PC-9 (cell line): ENCODE measurements around the gene CDH13. TPM values are rescaled to one million over a fixed set of nuclear protein-coding genes. Genes with fewer than 3 reads are reported as not detected.

Experiments used
- BruUV-seq: library from RNA; stranded (reverse); fragments of 400-500 nt; replicated peaks from 2 replicates; lab custom pipeline; 2021; lab: Mats Ljungman, UMichigan
- CTCF ChIA-PET: fragments of 300-600 bp; sonication (Branson Sonifier 250); formaldehyde crosslinking; loops from one replicate; lab custom pipeline; 2022; ENCODE audit warnings: antibody characterized with exemption; lab: Charles Lee
- POLR2A ChIA-PET: fragments of 300-600 bp; sonication (Branson Sonifier 250); formaldehyde crosslinking; loops from one replicate; lab custom pipeline; 2022; ENCODE audit warnings: antibody characterized with exemption; ENCODE audit not compliant: unreplicated experiment; lab: Charles Lee
- DNase-seq, 2 experiments: peaks; one replicate each; pipeline versions ENCODE4 v3.0.0 to v3.0.0-alpha.2; 2015 to 2022; ENCODE audit warnings: mixed read lengths in 1 of 2
- H2AFZ ChIP-seq: fragments of 200-600 bp; sonication (generic); 2 replicates; pipeline ENCODE4 v1.8.1; 2017; ENCODE audit warnings: antibody characterized with exemption
- H3F3A ChIP-seq: fragments of 200-600 bp; sonication (generic); 2 replicates; pipeline ENCODE4 v1.8.1; 2017; ENCODE audit warnings: antibody characterized with exemption, mild to moderate bottlenecking, low read depth; ENCODE audit not compliant: insufficient read depth
- H3K27ac ChIP-seq: fragments of 200-600 bp; sonication (generic); 2 replicates; pipeline ENCODE4 v1.6.1; 2016; ENCODE audit warnings: mixed run types
- H3K27me3 ChIP-seq: fragments of 200-600 bp; sonication (generic); 2 replicates; pipeline ENCODE4 v1.6.1; 2016; ENCODE audit warnings: low read depth, mixed run types; ENCODE audit not compliant: insufficient read depth
- H3K36me3 ChIP-seq: fragments of 200-600 bp; sonication (generic); 2 replicates; pipeline ENCODE4 v1.6.1; 2016; ENCODE audit warnings: low read depth, mixed run types
- H3K4me1 ChIP-seq: fragments of 200-600 bp; sonication (generic); replicated peaks from 2 replicates; pipeline ENCODE4 v1.6.1; 2016; ENCODE audit warnings: mixed run types; ENCODE audit not compliant: insufficient read depth
- H3K4me2 ChIP-seq: fragments of 200-600 bp; sonication (generic); 2 replicates; pipeline ENCODE4 v1.6.1; 2017; ENCODE audit warnings: mixed run types
- H3K4me3 ChIP-seq: fragments of 200-600 bp; sonication (generic); 2 replicates; pipeline ENCODE4 v1.6.1; 2016; ENCODE audit warnings: mixed run types
- H3K79me2 ChIP-seq: fragments of 200-600 bp; sonication (generic); 2 replicates; pipeline ENCODE4 v1.6.1; 2017; ENCODE audit warnings: low read depth, mixed run types
- H3K9me2 ChIP-seq: fragments of 200-600 bp; sonication (generic); 2 replicates; pipeline ENCODE4 v1.8.1; 2017; ENCODE audit warnings: mild to moderate bottlenecking; ENCODE audit not compliant: insufficient read depth
- H3K9me3 ChIP-seq: fragments of 200-600 bp; sonication (generic); 2 replicates; pipeline ENCODE4 v1.8.1; 2016; ENCODE audit warnings: low read depth; ENCODE audit not compliant: insufficient read depth
- H4K20me1 ChIP-seq: fragments of 200-600 bp; sonication (generic); 2 replicates; pipeline ENCODE4 v1.8.1; 2017; ENCODE audit not compliant: insufficient read depth
- EZH2 ChIP-seq: fragments of 200-600 bp; sonication (generic); IDR thresholded peaks from 2 replicates; pipeline ENCODE4 v1.8.0; 2017; ENCODE audit warnings: antibody characterized with exemption, low read depth
- intact Hi-C: fragments of 100-400 bp; cut with micrococcal nuclease; formaldehyde crosslinking; loops from one replicate; pipeline ENCODE4 v1.10.0; 2022; ENCODE audit not compliant: unreplicated experiment
- total RNA-seq: library from RNA; stranded (reverse); gene quantifications from 2 replicates; pipeline ENCODE4 v1.2.3, GENCODE V29; 2021
- TF ChIP-seq, protein P1 (sequence below): fragments of 200-600 bp; sonication (generic); conservative IDR thresholded peaks from 2 replicates; pipeline ENCODE4 v1.6.1; 2017; ENCODE audit warnings: mixed run types, antibody characterized with exemption, mild to moderate bottlenecking, moderate library complexity

The CDH13 gene
- total RNA-seq, 1 experiment from 2014 or later, result 0.24 TPM

DNA sequence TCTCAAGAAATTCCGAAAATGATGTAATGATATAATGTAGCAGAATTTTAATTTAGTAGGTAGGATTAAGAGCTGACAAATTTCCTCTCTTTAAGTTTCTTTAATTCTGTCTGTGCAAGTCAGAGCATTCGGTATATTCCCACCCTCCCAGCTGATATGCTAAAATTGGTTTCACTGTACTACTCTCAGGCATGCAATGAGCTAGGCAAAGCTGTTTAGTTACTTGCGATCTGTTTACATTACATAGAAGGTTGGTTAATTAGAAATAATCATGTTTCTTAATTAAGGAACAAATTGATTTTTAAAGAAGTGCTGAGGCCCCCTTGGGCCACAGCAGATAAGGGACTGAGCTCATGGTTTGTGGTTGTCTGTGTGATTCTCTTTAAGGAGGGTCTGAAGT lies 748.2 kb downstream of the CDH13 start:
- Histone ChIP-seq H3K36me3 (no peaks in the 10 kb centered on the region), H3K4me3 (no peak overlapping the region), H3K4me2 (no peak overlapping the region), H3K4me1 (no peaks in the 10 kb centered on the region), H3K9me2 (no peaks in the 10 kb centered on the region), H3K79me2 (no peaks in the 10 kb centered on the region), H2AFZ (no peak overlapping the region), H4K20me1 (no peaks in the 10 kb centered on the region), H3F3A (no peaks in the 10 kb centered on the region), H3K9me3 (no peaks in the 10 kb centered on the region), H3K27ac (no peak overlapping the region), H3K27me3 (peaks cover 6% of the 10 kb centered on the region; the same call in 1 of the 2 replicates)
- TF ChIP-seq, protein P1, sequence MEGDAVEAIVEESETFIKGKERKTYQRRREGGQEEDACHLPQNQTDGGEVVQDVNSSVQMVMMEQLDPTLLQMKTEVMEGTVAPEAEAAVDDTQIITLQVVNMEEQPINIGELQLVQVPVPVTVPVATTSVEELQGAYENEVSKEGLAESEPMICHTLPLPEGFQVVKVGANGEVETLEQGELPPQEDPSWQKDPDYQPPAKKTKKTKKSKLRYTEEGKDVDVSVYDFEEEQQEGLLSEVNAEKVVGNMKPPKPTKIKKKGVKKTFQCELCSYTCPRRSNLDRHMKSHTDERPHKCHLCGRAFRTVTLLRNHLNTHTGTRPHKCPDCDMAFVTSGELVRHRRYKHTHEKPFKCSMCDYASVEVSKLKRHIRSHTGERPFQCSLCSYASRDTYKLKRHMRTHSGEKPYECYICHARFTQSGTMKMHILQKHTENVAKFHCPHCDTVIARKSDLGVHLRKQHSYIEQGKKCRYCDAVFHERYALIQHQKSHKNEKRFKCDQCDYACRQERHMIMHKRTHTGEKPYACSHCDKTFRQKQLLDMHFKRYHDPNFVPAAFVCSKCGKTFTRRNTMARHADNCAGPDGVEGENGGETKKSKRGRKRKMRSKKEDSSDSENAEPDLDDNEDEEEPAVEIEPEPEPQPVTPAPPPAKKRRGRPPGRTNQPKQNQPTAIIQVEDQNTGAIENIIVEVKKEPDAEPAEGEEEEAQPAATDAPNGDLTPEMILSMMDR, result no peak
- no peak for TF ChIP-seq EZH2
- CTCF ChIA-PET, result no interaction called here
- no TSS peak for BruUV-seq
- POLR2A ChIA-PET, result no interaction called here
- no peak for DNase-seq
- intact Hi-C loops, result no loop called here

DNA sequence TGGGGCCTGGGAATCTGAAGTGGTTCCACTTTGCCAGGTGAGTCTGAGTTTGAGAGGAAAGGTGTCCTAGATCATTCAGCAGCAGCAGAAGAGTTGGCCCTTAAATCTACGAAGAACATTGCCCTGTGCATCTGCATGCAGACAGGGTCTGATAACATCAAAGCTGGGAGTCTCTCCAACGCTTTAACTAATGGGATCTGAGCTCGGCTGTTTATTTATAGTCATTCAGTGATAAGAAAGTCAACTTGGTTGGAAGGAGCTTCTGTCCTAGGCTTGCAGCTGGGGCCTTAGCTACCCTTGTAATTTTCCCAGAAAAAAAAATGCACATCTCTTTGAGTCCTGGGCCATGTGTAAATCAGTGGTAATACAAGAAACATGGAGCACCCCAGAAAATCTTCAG lies 763.0 kb downstream of the CDH13 start:
- Histone ChIP-seq H3K79me2 (no peaks in the 10 kb centered on the region), H3K4me3 (no peak overlapping the region), H3K9me3 (no peaks in the 10 kb centered on the region), H3K9me2 (no peaks in the 10 kb centered on the region; the same call in 1 of the 2 replicates), H4K20me1 (no peaks in the 10 kb centered on the region), H3K27ac (no peak overlapping the region), H3K4me2 (no peak overlapping the region), H3K27me3 (peaks cover 16% of the 10 kb centered on the region; the same call in 1 of the 2 replicates), H3F3A (no peaks in the 10 kb centered on the region), H2AFZ (no peak overlapping the region), H3K4me1 (no peaks in the 10 kb centered on the region), H3K36me3 (no peaks in the 10 kb centered on the region)
- ChIA-PET CTCF (no interaction called here), POLR2A (no interaction called here)
- intact Hi-C loops, result no loop called here
- no TSS peak for BruUV-seq
- TF ChIP-seq, protein P1, result no peak
- TF ChIP-seq EZH2, result no peak
- no peak for DNase-seq

DNA sequence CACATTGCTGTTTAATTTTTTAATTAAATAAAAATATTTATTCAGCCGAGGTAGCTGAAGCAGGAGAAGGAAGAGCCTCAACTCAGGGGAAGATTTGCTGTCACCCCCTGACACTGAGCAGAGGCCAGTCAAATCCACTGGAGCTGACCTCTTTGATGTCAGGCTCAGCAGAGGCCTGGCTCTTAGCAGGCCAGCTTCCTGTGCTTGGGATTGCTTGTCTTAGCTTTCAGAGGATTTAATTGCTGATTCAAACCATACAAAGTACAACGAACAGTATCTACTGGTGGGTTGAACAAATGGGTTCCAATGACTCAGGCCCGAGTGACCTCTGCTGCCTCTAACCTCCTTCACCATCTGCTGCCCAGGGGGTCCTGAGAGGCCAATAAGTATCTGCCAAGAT lies 764.0 kb downstream of the CDH13 start:
- no TSS peak for BruUV-seq
- TF ChIP-seq, protein P1, result no peak
- TF ChIP-seq EZH2, result no peak
- POLR2A ChIA-PET, result no interaction called here

More for the DNA sequence above, 764.0 kb downstream of the CDH13 start:
- H3K9me3 ChIP-seq, result no peaks in the 10 kb centered on the region
- DNase-seq, result no peak
- intact Hi-C loops, result no loop called here
- H3K4me1 ChIP-seq, result no peaks in the 10 kb centered on the region
- CTCF ChIA-PET, result no interaction called here
- no peak overlapping the region for H3K4me2 ChIP-seq
- no peak overlapping the region for H3K4me3 ChIP-seq
- no peak overlapping the region for H3K27ac ChIP-seq
- no peaks in the 10 kb centered on the region for H4K20me1 ChIP-seq
- H2AFZ ChIP-seq, result no peak overlapping the region
- H3K27me3 ChIP-seq, result peaks cover 16% of the 10 kb centered on the region; the same call in 1 of the 2 replicates
- no peaks in the 10 kb centered on the region; the same call in 1 of the 2 replicates for H3K9me2 ChIP-seq
- no peaks in the 10 kb centered on the region for H3F3A ChIP-seq
- no peaks in the 10 kb centered on the region for H3K36me3 ChIP-seq
- H3K79me2 ChIP-seq, result no peaks in the 10 kb centered on the region
